ENCODE measurements around the gene DCPS. TPM values are rescaled to one million over a fixed set of nuclear protein-coding genes. Genes with fewer than 3 reads are reported as not detected.

The DCPS gene
- total and polyA plus RNA-seq, 2 experiments from 2014 or later = 12.1 to 26.1 TPM

DNA sequence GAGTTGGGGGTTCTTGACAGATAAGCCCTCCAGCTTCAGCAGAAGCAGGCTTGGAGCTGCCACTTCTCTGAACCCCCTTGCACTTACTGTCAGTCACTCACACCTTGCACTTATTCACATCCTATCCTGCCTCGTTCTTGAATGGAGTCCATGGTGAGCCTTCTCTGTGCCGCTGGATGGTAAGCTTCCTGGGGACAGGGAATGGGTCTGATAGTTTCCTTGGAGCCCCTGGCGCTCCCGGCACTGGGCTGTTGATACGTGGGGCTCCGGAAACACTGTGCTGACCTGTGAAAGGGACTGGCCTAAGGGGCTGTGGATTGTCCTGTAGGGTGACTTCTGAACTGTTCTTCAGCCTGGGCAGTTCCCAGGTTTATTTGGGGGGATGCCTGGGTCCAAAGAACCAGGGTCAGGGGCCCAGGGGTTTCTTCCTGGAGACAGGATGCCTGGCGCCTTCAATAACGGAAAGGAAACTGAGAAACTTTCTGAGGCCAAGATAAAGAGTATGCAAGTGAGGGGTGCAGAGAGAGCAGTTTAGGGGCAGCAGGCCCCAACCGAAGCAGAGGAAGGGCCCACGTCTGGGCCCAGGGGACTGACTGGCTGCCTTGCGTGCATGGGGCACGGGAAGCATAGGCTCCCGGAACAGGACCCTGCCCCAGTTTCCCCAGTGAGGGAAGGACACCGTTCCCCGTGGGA lies 50.9 kb downstream of the DCPS start:
- WGBS, 2 experiments (ENCODE audit: low coverage in 1 of 2, low lambda C conversion rate in 2 of 2, missing lambda C conversion rate in 2 of 2) = 14 to 15% methylated on average over 15 of the region's 15 CpGs
- Histone ChIP-seq H3K4me1 (ENCODE audit: insufficient read depth) (peaks cover 63% of the 10 kb centered on the region), H3K79me2 (ENCODE audit: insufficient read depth) (peaks cover 78% of the 10 kb centered on the region), H3K9ac (peak overlapping the region; percentile 89), H4K20me1 (ENCODE audit: insufficient read depth) (no peaks in the 10 kb centered on the region), H3K4me2 (ENCODE audit: unreplicated experiment) (peak overlapping the region; percentile 85), H3K9me3 (ENCODE audit: low read depth) (no peaks in the 10 kb centered on the region), H3K4me3 (peak overlapping the region; percentile 80), H2AFZ (peak overlapping the region; percentile 69), H3F3A (ENCODE audit: insufficient read depth) (peaks cover 23% of the 10 kb centered on the region), H3K9me2 (ENCODE audit: insufficient read depth) (no peaks in the 10 kb centered on the region), H3K27me3 (replicated peaks; ENCODE audit: insufficient read depth) (no peaks in the 10 kb centered on the region), H3K27ac (peak overlapping the region; percentile 95), H3K36me3 (ENCODE audit: low read depth) (no peaks in the 10 kb centered on the region)
- TF ChIP-seq EZH2 (IDR thresholded peaks at IDR 0.05; ENCODE audit: insufficient read depth, poor library complexity, severe bottlenecking) (no peak), EZH2phosphoT487 (IDR thresholded peaks at IDR 0.05; ENCODE audit: insufficient read depth, low read depth) (no peak)
- in situ Hi-C loops (cut with MboI) = no loop called here
- DNase-seq = peak; percentile 31

GRCh38 chr11:126355324-126355925 lies 51.6 kb downstream of the DCPS start, which contains the start of gene ST3GAL4:
ST3GAL4 (plus strand) TSS chr11:126355686; CDS start chr11:126406156, 50,470 bp downstream.
- Histone ChIP-seq H3K4me1 (ENCODE audit: insufficient read depth) (peaks cover 66% of the 10 kb centered on the region), H3K27me3 (replicated peaks; ENCODE audit: insufficient read depth) (no peaks in the 10 kb centered on the region), H3K4me3 (peak within 1 kb of the TSS; percentile 80), H3K27ac (peak within 1 kb of the TSS; percentile 95), H3K79me2 (ENCODE audit: insufficient read depth) (peaks cover 78% of the 10 kb centered on the region), H3K9me2 (ENCODE audit: insufficient read depth) (no peaks in the 10 kb centered on the region), H3K4me2 (ENCODE audit: unreplicated experiment) (peak within 1 kb of the TSS; percentile 93), H3K9me3 (ENCODE audit: low read depth) (no peaks in the 10 kb centered on the region), H3K9ac (peak within 1 kb of the TSS; percentile 89), H4K20me1 (ENCODE audit: insufficient read depth) (no peaks in the 10 kb centered on the region), H3K36me3 (ENCODE audit: low read depth) (no peaks in the 10 kb centered on the region), H3F3A (ENCODE audit: insufficient read depth) (peaks cover 23% of the 10 kb centered on the region), H2AFZ (peak within 1 kb of the TSS; percentile 69)
- TF ChIP-seq EZH2phosphoT487 (IDR thresholded peaks at IDR 0.05; ENCODE audit: insufficient read depth, low read depth) = no peak
- no peak for TF ChIP-seq EZH2 (IDR thresholded peaks at IDR 0.05; ENCODE audit: insufficient read depth, poor library complexity, severe bottlenecking)
- DNase-seq = peak; percentile 79
- in situ Hi-C loops (cut with MboI) = no loop called here
- 1% methylated on average over 35 to 55 of the region's 71 CpGs for WGBS, 2 experiments (ENCODE audit: low coverage in 1 of 2, low lambda C conversion rate in 2 of 2, missing lambda C conversion rate in 2 of 2)

DNA sequence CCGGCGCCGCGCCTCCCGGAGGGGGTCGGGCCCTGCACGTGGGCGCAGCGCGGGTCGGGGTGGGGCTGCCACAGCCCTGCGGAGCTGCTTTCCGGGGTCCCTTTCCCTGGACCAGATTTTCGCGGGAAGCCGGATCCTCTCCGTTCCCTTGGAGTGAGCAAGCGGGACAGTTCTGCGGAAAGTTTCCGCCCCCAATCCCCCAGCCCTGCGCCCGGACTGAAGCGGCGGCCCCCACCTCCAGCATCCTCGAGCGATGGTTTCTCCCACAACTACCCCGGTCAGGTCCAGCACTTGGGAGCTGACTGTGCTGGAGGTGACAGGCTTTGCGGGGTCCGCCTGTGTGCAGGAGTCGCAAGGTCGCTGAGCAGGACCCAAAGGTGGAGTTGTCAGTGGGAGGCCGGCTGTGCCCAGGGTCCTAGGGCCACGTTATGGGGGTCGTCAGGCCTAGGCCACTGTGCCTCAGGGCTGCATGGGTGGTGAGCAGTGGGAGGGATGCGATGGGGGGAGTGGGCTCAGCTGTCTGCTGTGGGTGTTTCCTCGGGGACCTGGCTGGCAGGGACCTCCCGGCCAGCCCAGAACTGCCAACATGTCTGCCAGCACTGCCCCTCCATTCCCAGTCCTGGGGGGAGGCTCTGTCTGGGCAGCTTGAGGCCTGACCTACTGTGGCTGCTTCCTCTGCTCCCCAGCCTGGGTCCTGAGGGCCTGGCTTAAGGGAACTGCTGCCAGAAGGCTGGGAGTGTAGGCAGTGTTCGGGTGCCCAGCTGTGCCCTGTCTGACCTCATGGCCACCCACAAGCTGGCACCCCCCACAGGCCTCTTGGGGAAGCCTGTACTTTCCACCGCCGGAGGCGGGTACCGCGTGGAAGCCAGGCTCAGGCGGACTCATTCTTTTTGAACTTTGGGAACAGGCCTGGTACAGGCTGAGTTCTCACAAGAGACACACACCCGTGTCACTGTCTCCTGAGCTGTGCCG lies 52.4 kb downstream of the DCPS start:
- peak overlapping the region; percentile 89 for H3K9ac ChIP-seq
- peak overlapping the region; percentile 95 for H3K27ac ChIP-seq
- in situ Hi-C loops (cut with MboI) = no loop called here
- H3K4me1 ChIP-seq (ENCODE audit: insufficient read depth) = peaks cover 65% of the 10 kb centered on the region
- no peaks in the 10 kb centered on the region for H3K27me3 ChIP-seq (replicated peaks; ENCODE audit: insufficient read depth)
- no peaks in the 10 kb centered on the region for H3K36me3 ChIP-seq (ENCODE audit: low read depth)
- H4K20me1 ChIP-seq (ENCODE audit: insufficient read depth) = no peaks in the 10 kb centered on the region
- TF ChIP-seq EZH2 (IDR thresholded peaks at IDR 0.05; ENCODE audit: insufficient read depth, poor library complexity, severe bottlenecking) (no peak), EZH2phosphoT487 (IDR thresholded peaks at IDR 0.05; ENCODE audit: insufficient read depth, low read depth) (no peak)
- no peaks in the 10 kb centered on the region for H3K9me3 ChIP-seq (ENCODE audit: low read depth)
- H2AFZ ChIP-seq = peak overlapping the region; percentile 31
- WGBS, 2 experiments (ENCODE audit: low coverage in 1 of 2, low lambda C conversion rate in 2 of 2, missing lambda C conversion rate in 2 of 2) = 0 to 2% methylated on average over 26 to 33 of the region's 46 CpGs
- peaks cover 23% of the 10 kb centered on the region for H3F3A ChIP-seq (ENCODE audit: insufficient read depth)
- DNase-seq = peak; percentile 81
- no peaks in the 10 kb centered on the region for H3K9me2 ChIP-seq (ENCODE audit: insufficient read depth)
- H3K4me3 ChIP-seq = peak overlapping the region; percentile 80
- peaks cover 78% of the 10 kb centered on the region for H3K79me2 ChIP-seq (ENCODE audit: insufficient read depth)
- H3K4me2 ChIP-seq (ENCODE audit: unreplicated experiment) = peak overlapping the region; percentile 93
